ENCODE data around the gene KCNQ1.
A peak's percentile ranks its signal among the peaks of the same experiment; 100 is the strongest.

The KCNQ1 gene

GRCh38 chr11:2416765-2417164, 28.0 kb upstream of the KCNQ1 start:
- no peak overlapping the region for H3K27ac ChIP-seq
- peaks cover 15% of the 10 kb centered on the region for H3K27me3 ChIP-seq (ENCODE audit: insufficient read depth, low read depth, severe bottlenecking)
- no peaks in the 10 kb centered on the region for H3K9me3 ChIP-seq (ENCODE audit: severe bottlenecking)
- no peaks in the 10 kb centered on the region for H3K36me3 ChIP-seq
- DNase-seq = no peak
- H3K4me3 ChIP-seq (ENCODE audit: low read depth, low read length) = no peak overlapping the region
- TF ChIP-seq CTCF (IDR thresholded peaks at IDR 0.05; ENCODE audit: low read depth, low read length) = no peak

- Histone ChIP-seq H3K27ac (no peak overlapping the region), H3K27me3 (ENCODE audit: insufficient read depth, low read depth, severe bottlenecking) (peaks cover 26% of the 10 kb centered on the region), H3K9me3 (ENCODE audit: severe bottlenecking) (no peaks in the 10 kb centered on the region), H3K4me3 (ENCODE audit: low read depth, low read length) (no peak overlapping the region), H3K36me3 (no peaks in the 10 kb centered on the region)
- DNase-seq = no peak
- no peak for TF ChIP-seq CTCF (IDR thresholded peaks at IDR 0.05; ENCODE audit: low read depth, low read length)
Observed at GRCh38 chr11:2417856-2418692, 26.7 kb upstream of the KCNQ1 start.

GRCh38 chr11:2418693-2419360, 26.0 kb upstream of the KCNQ1 start:
- Histone ChIP-seq H3K9me3 (ENCODE audit: severe bottlenecking) (no peaks in the 10 kb centered on the region), H3K36me3 (no peaks in the 10 kb centered on the region), H3K27ac (no peak overlapping the region), H3K27me3 (ENCODE audit: insufficient read depth, low read depth, severe bottlenecking) (peaks cover 34% of the 10 kb centered on the region), H3K4me3 (ENCODE audit: low read depth, low read length) (no peak overlapping the region)
- no peak for DNase-seq
- TF ChIP-seq CTCF (IDR thresholded peaks at IDR 0.05; ENCODE audit: low read depth, low read length) = no peak

- H3K27me3 ChIP-seq (ENCODE audit: insufficient read depth, low read depth, severe bottlenecking) = peaks cover 44% of the 10 kb centered on the region
- no peak overlapping the region for H3K4me3 ChIP-seq (ENCODE audit: low read depth, low read length)
- no peaks in the 10 kb centered on the region for H3K36me3 ChIP-seq
- TF ChIP-seq CTCF (IDR thresholded peaks at IDR 0.05; ENCODE audit: low read depth, low read length) = peak; percentile 85
- H3K27ac ChIP-seq = no peak overlapping the region
- DNase-seq = peak; percentile 67
- H3K9me3 ChIP-seq (ENCODE audit: severe bottlenecking) = no peaks in the 10 kb centered on the region
Observed at GRCh38 chr11:2419638-2420501, 24.9 kb upstream of the KCNQ1 start.

- TF ChIP-seq CTCF (IDR thresholded peaks at IDR 0.05; ENCODE audit: low read depth, low read length) = peak; percentile 95
- H3K27ac ChIP-seq = no peak overlapping the region
- H3K36me3 ChIP-seq = no peaks in the 10 kb centered on the region
- peaks cover 51% of the 10 kb centered on the region for H3K27me3 ChIP-seq (ENCODE audit: insufficient read depth, low read depth, severe bottlenecking)
- H3K4me3 ChIP-seq (ENCODE audit: low read depth, low read length) = no peak overlapping the region
- DNase-seq = peak; percentile 73
- H3K9me3 ChIP-seq (ENCODE audit: severe bottlenecking) = no peaks in the 10 kb centered on the region
Observed at GRCh38 chr11:2420502-2421225, 24.1 kb upstream of the KCNQ1 start.
